ENCODE measurements around the gene TADA1.
"Not testable (repeated sequence)": the region's sequence is repeated elsewhere in the genome, so short reads cannot be mapped to it uniquely, and the experiment has no call there.

Gene TADA1

GRCh38 chr1:166888373-166889111, 12.5 kb upstream of the TADA1 start:
- no peak for DNase-seq

DNA sequence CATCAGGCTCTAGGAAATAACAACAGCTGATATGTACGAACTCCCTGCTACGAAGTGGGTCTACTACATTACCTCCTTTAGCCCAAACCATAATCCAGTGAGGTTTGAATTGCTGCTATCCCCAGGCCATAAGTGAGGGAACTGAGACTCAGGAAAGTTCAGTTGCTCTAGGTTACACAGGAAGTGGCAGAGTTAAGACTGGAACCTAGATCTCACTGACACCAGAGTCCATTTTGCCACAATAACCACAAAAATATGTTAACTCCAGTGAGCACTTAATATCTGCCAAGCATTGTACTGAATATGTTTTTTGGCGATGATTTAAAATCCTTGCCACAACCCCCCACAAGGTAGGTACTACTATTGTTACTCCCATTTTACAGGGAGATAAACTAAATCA, 8.9 kb upstream of the TADA1 start:
- DNase-seq: no peak

DNA sequence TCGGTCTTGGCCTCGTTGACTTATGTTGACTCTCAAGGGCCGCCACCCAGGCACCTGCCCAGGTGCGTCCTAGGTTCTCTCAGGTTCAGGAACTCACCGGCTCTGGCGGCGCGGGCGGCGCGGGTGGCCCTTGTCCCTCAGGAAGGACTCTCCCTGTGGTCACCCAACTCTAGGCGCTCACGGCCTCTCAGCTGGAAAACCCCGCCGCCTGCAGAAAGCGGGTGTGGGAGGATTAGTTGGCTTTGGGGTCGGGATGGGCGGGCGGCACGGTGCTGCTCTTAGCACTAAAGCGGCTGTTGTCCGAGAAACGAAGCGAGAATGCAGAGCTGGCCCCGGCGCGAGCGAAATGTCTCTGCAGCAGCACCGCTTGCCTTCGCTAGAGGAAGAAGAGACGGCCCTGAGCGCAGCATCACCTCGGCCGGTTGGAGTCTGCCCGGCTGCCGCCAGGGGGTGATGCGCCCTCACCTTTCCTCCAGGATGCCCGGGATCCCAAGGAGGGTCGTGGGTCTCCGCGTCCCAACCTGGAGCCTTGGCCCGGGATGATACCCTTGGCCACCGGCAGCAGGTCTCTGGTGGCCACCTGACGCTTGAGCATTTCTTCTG, 8.1 kb upstream of the TADA1 start:
- peak; percentile 16 to 28 for DNase-seq

DNA sequence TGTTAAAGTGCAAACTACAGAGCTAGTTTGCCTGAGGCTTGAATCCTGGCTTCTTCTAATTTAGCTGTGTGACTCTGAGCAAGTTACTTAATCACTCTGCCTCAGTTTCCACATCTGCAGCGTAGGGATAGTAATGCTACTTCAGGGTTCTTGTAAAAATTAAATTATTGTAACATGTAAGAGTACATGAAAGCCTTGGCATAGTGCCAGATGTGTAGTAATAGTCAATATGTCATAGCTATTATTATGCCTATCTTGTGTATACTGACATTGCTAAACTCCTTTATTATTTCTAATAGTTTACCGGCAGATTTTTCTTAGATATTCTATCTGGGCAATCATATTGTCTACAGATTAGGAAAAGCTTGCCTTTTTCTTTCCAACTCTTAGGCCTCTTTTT, 6.8 kb upstream of the TADA1 start:
- no peak for DNase-seq

- not testable (repeated sequence) for DNase-seq
Measured at GRCh38 chr1:166878173-166878917, 2.3 kb upstream of the TADA1 start.

- DNase-seq: no peak
Measured at GRCh38 chr1:166876540-166876838, 425 bp upstream of the TADA1 start.

DNA sequence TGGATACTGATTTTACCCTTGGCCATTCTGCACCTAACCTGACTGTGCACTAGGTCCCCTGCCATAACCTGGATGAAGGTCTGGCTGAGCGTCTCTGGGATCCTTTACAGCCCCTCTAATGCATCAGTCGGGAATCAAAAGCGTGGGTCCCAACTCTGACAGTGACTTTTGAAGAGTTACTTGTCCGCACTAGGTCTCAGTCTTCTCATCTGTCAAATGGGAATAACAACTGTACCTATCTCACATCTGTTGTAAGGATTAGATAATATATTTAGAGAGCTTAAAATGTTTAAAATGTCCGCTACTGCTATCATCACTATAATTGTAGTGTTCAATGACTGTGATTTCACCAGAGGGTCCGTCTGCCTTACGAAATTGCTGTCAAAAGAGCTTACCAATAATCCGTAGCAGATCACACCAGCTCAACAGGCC, 746 bp downstream of the TADA1 start:
- DNase-seq: no peak

- no peak for DNase-seq
Measured at GRCh38 chr1:166874464-166874863, 1.6 kb downstream of the TADA1 start.

GRCh38 chr1:166870584-166870983, 5.5 kb downstream of the TADA1 start:
- no peak for DNase-seq

DNA sequence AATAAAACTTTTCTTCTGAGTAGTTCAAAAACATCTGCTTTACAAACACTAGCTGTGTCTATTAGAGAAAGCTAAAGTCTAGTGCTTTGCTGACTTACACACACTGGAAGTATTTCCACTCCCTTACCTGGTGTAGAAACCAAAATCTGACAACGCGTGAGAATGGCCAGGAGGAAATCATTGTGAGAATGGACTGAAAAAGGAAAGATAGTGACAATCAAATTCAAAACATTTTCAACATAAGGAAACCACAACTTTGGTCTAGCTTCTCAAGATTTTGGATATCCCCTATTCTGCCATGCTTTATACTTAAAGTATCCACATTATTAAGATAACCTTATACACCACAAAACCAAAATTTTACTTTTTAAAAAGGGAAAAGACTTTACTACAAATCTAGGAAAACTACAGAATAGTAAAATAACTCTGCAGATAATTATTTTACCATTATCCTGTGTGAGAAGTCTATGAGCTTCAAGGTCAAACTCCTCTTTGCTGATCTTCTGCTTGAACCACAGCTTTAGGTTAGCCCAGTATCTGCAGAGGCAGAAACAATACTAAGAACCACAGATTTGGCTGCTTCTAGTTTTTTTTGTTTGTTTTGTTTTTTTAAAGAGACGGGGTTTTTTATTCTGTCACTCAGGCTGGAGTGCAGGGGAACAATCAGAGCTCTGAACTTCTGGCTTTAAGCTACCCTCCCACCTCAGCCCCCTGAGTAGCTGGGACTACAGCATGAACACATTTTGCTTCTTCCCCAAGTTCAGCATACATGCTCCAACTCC, 6.6 kb downstream of the TADA1 start:
- no peak for DNase-seq

GRCh38 chr1:166868639-166869038, 7.4 kb downstream of the TADA1 start:
- no peak for DNase-seq

- DNase-seq: no peak
Measured at GRCh38 chr1:166865926-166866325, 10.1 kb downstream of the TADA1 start.

DNA sequence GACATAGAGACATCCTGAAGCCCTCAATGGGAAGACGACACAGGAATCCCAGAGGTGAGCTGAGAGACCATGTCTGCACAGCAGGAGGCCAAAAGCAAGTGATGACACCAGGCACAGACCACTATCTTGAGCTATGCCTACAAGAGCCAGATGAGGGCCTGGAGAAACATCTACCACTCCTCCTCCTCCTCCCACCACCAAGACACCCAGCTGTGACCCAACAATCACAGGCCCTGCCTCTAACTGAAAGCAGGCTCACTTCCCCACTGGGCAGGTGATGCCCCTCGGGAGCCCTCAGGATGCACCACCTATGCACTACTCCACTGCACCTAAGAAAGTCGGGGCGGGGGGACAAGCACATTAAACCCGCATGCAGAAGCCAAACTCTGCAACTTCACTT, 16.5 kb downstream of the TADA1 start:
- DNase-seq: no peak

DNA sequence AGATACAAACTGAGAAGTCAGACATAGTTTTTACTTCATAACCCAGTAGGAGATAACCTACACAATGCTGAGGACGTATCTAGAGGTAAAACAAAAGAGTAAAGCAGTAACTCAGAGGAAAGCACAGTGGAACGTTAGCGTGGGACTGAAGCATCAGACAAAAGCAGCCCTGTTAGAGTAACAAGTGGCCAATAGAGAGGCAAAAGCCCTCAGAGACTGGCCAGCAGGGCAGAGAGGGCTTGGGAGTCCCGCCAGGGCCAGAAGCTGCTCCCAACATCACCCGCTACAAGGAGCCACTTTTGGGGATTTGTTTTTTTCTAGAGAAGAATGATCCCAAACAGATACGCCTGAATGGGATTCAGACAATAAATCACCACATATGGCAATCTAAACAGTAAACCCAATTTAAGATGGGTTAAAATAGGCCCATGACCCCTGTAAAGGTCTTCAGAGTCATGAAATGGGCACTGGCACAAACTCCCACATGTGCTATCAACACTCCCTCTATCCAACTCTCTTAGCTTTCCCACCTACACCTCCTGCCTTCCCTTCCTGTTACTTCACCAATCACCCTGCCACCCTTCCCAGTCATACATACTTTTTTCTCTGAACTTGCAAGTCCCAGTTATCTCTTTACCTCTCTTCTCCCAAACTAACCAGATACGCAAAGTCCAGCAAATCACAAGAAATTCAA, 17.2 kb downstream of the TADA1 start:
- peak; percentile 65 to 86 for DNase-seq

- no peak for DNase-seq
Measured at GRCh38 chr1:166857995-166858394, 18.1 kb downstream of the TADA1 start.

DNA sequence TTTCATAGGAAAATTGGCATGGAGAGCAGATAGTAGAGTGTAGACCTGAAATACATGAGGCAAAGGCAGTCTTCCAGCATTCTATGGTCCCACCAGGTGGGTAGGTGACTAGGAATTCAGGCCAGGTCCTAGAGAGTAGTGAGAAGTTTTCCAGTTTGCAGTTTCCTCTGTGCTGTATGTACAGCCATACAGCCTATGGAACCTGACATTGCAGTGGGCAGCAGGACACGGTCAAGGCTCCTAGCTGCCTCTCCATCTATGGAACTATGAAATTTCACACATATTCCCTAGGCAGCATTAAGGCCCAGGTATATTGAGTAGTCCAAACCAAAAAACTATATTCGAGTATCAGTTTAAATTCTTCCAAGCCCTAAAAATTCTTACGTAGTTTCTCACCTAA, 20.5 kb downstream of the TADA1 start:
- DNase-seq: no peak

DNA sequence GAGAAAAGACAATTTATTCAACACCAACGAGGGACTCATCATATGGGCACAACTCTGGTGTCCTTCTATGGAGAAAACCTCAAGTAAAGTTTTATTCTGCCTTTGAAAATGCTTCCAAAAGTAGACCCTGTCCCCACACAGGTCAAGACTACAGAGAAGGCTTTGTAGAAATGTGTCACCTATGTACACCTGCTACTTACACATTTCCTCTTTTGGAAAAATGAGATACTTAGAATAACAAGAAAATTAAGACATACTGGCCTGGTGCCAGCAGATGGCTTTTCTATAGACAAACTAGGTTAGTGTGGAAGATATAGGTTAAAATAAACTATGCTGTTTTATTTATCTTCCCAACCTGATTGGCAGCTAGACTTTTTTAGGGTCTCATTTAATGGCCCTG, 23.1 kb downstream of the TADA1 start:
- DNase-seq: no peak

DNA sequence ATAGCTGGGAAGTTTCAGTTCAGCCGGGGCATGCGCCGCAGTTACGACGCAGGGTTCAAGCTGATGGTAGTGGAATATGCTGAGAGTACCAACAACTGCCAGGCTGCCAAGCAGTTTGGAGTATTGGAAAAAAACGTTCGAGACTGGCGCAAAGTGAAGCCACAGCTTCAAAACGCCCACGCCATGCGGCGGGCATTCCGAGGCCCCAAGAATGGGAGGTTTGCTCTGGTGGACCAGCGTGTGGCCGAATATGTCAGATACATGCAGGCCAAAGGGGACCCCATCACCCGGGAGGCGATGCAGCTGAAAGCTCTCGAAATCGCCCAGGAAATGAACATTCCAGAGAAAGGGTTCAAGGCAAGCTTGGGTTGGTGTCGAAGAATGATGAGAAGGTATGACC, 26.9 kb downstream of the TADA1 start:
- no peak for DNase-seq

GRCh38 chr1:166848193-166848592, 27.9 kb downstream of the TADA1 start:
- DNase-seq: no peak

DNA sequence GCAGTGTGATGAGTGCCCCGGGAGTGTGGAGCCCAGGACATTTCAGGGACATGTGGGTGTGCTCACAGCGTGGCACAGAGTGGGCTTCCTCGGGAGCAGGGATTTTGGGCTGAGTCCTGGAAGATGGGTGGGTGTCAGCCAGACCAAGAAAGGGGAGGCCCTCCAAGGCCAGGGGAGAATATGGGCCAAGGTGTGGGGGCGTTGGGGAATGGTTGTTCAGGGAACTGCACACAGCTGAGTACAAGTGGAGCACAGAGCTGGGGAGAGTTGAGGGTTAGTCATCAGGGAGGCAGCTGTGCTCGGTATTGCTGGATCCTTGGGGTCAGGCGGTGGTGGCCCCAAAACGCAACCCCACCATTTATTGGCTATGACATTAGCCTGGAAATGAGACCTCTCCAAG, 31.3 kb downstream of the TADA1 start:
- DNase-seq: no peak

- peak; percentile 37 to 52 for DNase-seq
Measured at GRCh38 chr1:166843769-166844596, 32.1 kb downstream of the TADA1 start.

DNA sequence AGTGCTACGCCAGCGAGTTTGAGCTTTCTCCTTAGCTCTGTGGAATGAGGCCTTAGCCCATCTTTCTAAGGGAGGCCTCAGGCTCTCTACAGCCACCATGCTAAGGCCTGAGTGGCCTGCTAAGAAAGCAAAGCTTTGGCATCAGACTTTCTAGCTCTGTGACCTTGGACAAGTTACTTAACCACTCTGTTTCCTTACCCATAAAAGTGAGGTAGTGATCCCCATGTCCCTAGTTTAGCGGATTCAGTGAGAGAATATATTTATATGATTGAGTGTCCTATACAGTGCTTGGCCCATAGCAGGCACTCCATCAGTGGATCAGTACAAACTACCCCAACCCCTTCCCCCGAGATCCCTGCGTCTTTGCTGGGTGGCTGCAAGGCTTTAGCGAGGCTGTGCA, 32.7 kb downstream of the TADA1 start:
- DNase-seq: no peak
